Amygdala (tissue), 56 donors: ENCODE measurements around the gene VSIG10L2.
A peak's percentile ranks its signal among the peaks of the same experiment; 100 is the strongest.

Source experiments
- DNase-seq, 56 donors: peaks; one replicate each; lab custom pipeline; 2025; lab: John Stamatoyannopoulos, UW

VSIG10L2 gene

DNA sequence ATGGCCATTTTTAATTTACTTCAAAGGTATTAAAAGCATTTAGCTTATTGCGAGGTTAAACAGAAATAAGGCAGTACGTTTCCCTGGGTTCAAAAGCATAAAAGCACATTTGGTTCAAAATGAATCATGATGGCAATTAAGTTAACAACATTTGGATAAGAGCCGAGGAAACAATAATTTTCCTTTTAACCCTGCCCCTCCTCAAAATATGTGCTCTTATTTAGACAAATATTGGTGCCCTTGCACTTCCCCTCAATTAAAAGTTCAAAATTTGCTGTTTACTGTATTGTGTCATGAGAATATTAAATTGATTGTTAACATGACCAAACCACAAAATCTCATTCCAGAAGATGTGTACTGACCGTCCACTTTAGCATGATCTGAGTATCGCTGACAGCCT lies 48.7 kb downstream of the VSIG10L2 start:
- DNase-seq, result no peak

DNA sequence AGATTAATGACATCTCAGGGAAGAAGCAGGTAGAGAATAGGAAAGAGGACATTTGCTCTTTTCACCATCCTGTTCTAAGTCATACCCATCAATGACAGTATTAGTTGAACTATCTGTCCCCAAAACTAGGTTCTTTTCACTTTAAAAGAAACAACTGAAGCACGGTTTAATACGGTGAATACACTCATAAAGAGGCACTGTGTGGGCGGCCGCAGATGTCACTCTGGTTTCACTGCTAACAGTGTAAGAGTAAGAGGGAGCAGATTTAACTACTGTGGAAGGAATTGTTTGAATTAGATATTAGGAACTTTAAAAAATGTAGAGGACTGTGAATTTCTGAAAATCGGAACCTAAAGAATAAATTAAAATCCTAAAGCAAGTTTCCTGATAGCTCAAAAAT lies 49.5 kb downstream of the VSIG10L2 start:
- peak in 21 of 56 donors; percentile 3 to 53 (median 12) for DNase-seq

DNA sequence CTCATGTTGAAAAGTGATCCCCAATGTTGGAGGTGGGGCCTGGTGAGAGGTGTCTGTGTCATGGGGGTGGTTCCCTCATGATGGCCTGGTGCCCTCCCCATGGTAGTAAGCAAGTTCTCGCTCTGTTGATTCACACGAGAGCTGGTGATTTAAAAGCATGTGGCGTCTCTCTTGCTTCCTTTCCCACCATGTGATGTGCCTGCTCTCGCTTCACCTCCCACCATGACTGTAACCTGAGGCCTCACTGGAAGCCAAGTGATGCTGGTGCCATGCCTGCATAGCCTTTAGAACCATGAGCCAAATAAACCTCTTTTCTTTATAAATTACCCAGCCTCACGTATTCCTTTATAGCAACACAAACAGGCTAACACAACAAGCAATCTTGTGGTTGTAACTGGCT lies 52.4 kb downstream of the VSIG10L2 start:
- DNase-seq, result no peak

DNA sequence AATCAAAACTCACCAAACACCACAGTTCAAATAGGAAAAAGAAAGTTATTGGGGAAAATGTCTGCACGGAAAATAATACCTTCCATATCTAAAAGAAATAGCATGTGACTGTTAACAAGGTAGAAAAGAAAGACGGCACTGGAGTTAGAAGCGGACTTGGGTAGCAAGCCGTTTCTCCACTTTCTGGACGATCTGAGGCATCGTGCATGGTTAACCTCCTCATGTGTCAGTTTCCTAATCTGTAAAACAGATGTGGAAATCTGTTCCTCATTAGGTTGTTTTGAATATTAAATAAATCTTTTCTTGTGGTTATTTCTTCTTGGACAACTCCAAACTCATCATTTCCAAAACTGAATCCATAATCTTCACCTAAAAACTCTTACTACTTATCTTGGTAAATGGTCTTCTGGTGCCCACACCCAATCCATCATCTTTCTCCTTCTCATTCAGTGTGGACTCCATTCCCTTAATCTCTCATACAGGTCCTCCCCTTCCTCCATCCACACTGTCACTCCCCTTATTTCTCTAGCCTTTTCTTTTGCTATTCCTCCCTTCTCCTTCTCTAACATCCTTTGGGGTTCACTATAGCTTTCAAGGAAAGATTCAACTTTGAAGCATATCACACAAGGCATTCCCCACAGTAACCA lies 53.5 kb downstream of the VSIG10L2 start:
- no peak for DNase-seq

DNA sequence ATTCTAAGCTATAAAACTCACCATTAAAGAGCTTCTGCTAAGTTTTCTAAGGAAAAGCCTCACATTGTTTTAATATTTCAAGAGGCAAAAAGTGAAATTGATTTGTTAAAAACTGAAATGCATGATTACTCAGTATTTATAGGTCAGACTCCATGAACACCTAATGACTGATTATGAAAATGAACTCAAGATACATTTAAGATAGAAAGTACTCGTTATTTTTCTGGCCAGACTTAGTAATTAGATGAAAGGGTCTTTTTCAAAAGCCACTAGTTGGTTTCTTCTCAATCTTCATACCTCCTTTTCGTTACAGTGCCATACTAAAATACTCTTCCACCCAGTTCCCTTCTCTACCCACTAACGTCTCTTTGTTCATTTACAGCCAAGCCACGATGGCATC lies 56.3 kb downstream of the VSIG10L2 start:
- no peak for DNase-seq
